HL-60 (cell line): ENCODE results near the gene ITIH3.

ENCODE experiments used
- DNase-seq, 2 experiments: peaks; one replicate each; pipeline ENCODE4 v3.0.0-alpha.2; 2010 to 2020; ENCODE audit warnings: low read depth in 1 of 2, low spot score in 1 of 2
- H3K27ac ChIP-seq: fragments of 250-450 bp; sonication (Bioruptor Pico); replicated peaks from 2 replicates; pipeline ENCODE4 v1.5.1; 2020; ENCODE audit warnings: mild to moderate bottlenecking, moderate library complexity
- H3K27me3 ChIP-seq: fragments of 250-450 bp; sonication (Bioruptor Pico); 2 replicates; pipeline ENCODE4 v1.5.1; 2021; ENCODE audit warnings: mild to moderate bottlenecking, moderate library complexity; ENCODE audit not compliant: insufficient read depth, poor library complexity, severe bottlenecking
- H3K4me3 ChIP-seq: replicated peaks from 2 replicates; pipeline ENCODE4 v1.5.1; 2011; ENCODE audit warnings: mild to moderate bottlenecking, control low read depth, low read length; ENCODE audit not compliant: insufficient read depth
- GABPA ChIP-seq: IDR thresholded peaks from 2 replicates; pipeline ENCODE4 v1.6.1; 2012; ENCODE audit warnings: low read depth
- POLR2AphosphoS5 ChIP-seq: IDR thresholded peaks from 2 replicates; pipeline ENCODE4 v1.6.1; 2012; ENCODE audit warnings: low read depth
- SPI1 ChIP-seq: IDR thresholded peaks from 2 replicates; pipeline ENCODE4 v1.6.1; 2012; ENCODE audit warnings: low read depth, mild to moderate bottlenecking, borderline replicate concordance
- TF ChIP-seq, protein P1 (sequence below): IDR thresholded peaks from one replicate; pipeline ENCODE4 v1.5.1; 2011; ENCODE audit warnings: low read length, control low read depth, inconsistent platforms; ENCODE audit not compliant: insufficient read depth
- TF ChIP-seq, protein P2 (sequence below): IDR thresholded peaks from 2 replicates; pipeline ENCODE4 v1.6.1; 2012; ENCODE audit warnings: low read depth; ENCODE audit not compliant: insufficient replicate concordance

The ITIH3 gene

DNA sequence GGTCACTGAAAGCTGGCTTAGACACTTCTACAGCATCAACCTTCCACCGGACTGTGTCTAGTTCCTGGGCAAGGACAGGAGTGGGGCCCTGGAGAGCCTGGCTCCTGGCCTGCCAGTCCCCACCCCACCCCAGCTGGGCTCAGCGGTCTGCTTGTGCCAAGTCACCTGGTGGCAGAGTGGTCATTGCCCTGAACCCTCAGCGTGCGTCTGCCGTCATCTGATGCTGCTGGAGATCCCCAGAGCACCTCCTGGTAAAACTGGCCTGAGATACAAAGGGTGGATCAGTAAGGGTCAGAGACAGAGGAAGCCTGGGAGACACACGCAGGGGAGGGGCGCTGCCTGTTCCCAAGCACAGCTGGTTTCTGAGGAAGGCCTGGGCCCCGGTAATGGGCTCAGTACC, 19.2 kb downstream of the ITIH3 start:
- DNase-seq: no peak
- Histone ChIP-seq H3K4me3 (no peak overlapping the region), H3K27me3 (no peaks in the 10 kb centered on the region), H3K27ac (no peak overlapping the region)
- no peak for TF ChIP-seq SPI1
- no peak for TF ChIP-seq GABPA
- TF ChIP-seq, protein P1, sequence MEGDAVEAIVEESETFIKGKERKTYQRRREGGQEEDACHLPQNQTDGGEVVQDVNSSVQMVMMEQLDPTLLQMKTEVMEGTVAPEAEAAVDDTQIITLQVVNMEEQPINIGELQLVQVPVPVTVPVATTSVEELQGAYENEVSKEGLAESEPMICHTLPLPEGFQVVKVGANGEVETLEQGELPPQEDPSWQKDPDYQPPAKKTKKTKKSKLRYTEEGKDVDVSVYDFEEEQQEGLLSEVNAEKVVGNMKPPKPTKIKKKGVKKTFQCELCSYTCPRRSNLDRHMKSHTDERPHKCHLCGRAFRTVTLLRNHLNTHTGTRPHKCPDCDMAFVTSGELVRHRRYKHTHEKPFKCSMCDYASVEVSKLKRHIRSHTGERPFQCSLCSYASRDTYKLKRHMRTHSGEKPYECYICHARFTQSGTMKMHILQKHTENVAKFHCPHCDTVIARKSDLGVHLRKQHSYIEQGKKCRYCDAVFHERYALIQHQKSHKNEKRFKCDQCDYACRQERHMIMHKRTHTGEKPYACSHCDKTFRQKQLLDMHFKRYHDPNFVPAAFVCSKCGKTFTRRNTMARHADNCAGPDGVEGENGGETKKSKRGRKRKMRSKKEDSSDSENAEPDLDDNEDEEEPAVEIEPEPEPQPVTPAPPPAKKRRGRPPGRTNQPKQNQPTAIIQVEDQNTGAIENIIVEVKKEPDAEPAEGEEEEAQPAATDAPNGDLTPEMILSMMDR: no peak
- TF ChIP-seq, protein P2, sequence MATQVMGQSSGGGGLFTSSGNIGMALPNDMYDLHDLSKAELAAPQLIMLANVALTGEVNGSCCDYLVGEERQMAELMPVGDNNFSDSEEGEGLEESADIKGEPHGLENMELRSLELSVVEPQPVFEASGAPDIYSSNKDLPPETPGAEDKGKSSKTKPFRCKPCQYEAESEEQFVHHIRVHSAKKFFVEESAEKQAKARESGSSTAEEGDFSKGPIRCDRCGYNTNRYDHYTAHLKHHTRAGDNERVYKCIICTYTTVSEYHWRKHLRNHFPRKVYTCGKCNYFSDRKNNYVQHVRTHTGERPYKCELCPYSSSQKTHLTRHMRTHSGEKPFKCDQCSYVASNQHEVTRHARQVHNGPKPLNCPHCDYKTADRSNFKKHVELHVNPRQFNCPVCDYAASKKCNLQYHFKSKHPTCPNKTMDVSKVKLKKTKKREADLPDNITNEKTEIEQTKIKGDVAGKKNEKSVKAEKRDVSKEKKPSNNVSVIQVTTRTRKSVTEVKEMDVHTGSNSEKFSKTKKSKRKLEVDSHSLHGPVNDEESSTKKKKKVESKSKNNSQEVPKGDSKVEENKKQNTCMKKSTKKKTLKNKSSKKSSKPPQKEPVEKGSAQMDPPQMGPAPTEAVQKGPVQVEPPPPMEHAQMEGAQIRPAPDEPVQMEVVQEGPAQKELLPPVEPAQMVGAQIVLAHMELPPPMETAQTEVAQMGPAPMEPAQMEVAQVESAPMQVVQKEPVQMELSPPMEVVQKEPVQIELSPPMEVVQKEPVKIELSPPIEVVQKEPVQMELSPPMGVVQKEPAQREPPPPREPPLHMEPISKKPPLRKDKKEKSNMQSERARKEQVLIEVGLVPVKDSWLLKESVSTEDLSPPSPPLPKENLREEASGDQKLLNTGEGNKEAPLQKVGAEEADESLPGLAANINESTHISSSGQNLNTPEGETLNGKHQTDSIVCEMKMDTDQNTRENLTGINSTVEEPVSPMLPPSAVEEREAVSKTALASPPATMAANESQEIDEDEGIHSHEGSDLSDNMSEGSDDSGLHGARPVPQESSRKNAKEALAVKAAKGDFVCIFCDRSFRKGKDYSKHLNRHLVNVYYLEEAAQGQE: no peak
- TF ChIP-seq POLR2AphosphoS5: no peak

DNA sequence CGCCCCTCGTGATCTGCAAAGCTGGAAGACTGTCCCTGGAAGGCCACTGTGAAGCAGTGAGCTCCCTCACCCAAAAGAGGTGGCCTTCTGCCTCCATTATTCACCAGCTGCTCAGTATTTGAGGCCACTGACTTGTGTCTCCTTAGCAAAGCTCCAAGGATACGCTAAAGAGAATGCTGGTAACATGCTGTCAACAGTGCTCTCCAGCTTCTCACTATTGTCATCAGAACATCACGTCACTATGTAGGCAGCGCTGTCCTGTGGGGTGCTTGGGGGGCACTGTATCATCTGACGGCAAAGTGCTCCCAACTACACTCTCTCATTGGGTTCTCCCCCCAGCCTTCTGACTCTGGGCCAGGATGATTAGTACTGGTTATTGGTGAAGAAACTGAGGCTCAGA, 21.6 kb downstream of the ITIH3 start:
- TF ChIP-seq SPI1 (no peak), POLR2AphosphoS5 (no peak), GABPA (no peak)
- TF ChIP-seq, protein P1: no peak
- TF ChIP-seq, protein P2: no peak
- Histone ChIP-seq H3K4me3 (no peak overlapping the region), H3K27me3 (no peaks in the 10 kb centered on the region), H3K27ac (no peak overlapping the region)
- DNase-seq: no peak

DNA sequence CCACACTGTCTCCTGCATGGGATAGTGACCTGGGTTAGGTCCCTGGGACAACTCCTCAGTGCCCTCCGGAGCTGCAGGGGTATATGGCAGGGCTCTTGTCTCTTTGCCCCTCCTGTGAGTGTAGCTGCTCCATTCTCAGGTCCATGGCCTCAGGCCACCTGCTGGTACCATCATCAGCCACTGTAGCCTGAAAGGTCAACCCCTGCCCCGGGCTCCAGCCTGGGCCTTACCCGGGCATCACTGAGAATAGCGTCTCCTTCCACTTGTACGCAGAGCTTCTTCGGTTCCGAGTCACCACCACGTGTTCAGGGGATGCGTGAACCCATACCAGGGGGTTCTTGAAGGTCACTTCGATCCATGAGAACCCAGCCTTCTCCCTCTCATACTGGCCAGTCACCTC, 22.1 kb downstream of the ITIH3 start:
- no peak overlapping the region for H3K4me3 ChIP-seq
- H3K27ac ChIP-seq: no peak overlapping the region
- no peak for TF ChIP-seq SPI1
- TF ChIP-seq, protein P1: no peak
- TF ChIP-seq, protein P2: no peak
- TF ChIP-seq POLR2AphosphoS5: no peak
- no peak for TF ChIP-seq GABPA
- H3K27me3 ChIP-seq: no peaks in the 10 kb centered on the region
- no peak for DNase-seq
